Measurements from ENCODE around the gene GABRG3. TPM values are rescaled to one million over a fixed set of nuclear protein-coding genes. Genes with fewer than 3 reads are reported as not detected.

The GABRG3 gene
- polyA plus RNA-seq, 1 donor (not counting 4 experiments of a cell fraction or from before 2014, with no cell fraction given) = not detected

GRCh38 chr15:27249046-27249759 lies 278.2 kb downstream of the GABRG3 start:
- peaks cover 4% of the 10 kb centered on the region for H3K9me3 ChIP-seq (ENCODE audit: control insufficient read depth, low read depth, low read length)
- no peak for FAIRE-seq
- no peak overlapping the region for H3K9ac ChIP-seq (ENCODE audit: control insufficient read depth, extremely low read depth, insufficient read depth, low read length)
- no peaks in the 10 kb centered on the region for H3K4me1 ChIP-seq (ENCODE audit: control insufficient read depth, extremely low read depth, insufficient read depth, low read length)
- H3K27me3 ChIP-seq (ENCODE audit: control insufficient read depth, extremely low read depth, insufficient read depth, low read length) = no peaks in the 10 kb centered on the region
- H3K36me3 ChIP-seq (ENCODE audit: control insufficient read depth in 2 of 2, extremely low read depth in 1 of 2, insufficient read depth in 2 of 2, low read length in 2 of 2) = no peaks in the 10 kb centered on the region
- H3K4me3 ChIP-seq (ENCODE audit: control insufficient read depth in 2 of 3, extremely low read depth in 1 of 3, insufficient read depth in 2 of 3, low read depth in 1 of 3, low read length in 3 of 3) = no peak overlapping the region
- dilution Hi-C loops (cut with MboI; ENCODE audit: extremely low pct_ligation_motif_present, low sequenced_read_pairs) = no loop called here
- H3K27ac ChIP-seq (ENCODE audit: control insufficient read depth, insufficient read depth, low read length) = no peak overlapping the region
- H3K4me2 ChIP-seq (ENCODE audit: control insufficient read depth, extremely low read depth, insufficient read depth, low read depth, low read length) = no peak overlapping the region
- no peaks in the 10 kb centered on the region for H3K9me1 ChIP-seq (ENCODE audit: control insufficient read depth, extremely low read depth, insufficient read depth, low read length)
- no peak for TF ChIP-seq CTCF (optimal IDR thresholded peaks at IDR 0.05 in 1 of 3, IDR thresholded peaks at IDR 0.05 in 1 of 3, conservative IDR thresholded peaks at IDR 0.05 in 1 of 3; ENCODE audit: extremely low read depth in 1 of 3, insufficient read depth in 2 of 3, low read length in 3 of 3)
- no peak for DNase-seq (ENCODE audit: low read depth, low spot score)
- no peaks in the 10 kb centered on the region for H4K20me1 ChIP-seq (ENCODE audit: control insufficient read depth, extremely low read depth, insufficient read depth, low read length)
- H2AFZ ChIP-seq (ENCODE audit: control insufficient read depth, low read length) = no peak overlapping the region
- no peaks in the 10 kb centered on the region for H3K79me2 ChIP-seq (ENCODE audit: control insufficient read depth, insufficient read depth, low read length)

DNA sequence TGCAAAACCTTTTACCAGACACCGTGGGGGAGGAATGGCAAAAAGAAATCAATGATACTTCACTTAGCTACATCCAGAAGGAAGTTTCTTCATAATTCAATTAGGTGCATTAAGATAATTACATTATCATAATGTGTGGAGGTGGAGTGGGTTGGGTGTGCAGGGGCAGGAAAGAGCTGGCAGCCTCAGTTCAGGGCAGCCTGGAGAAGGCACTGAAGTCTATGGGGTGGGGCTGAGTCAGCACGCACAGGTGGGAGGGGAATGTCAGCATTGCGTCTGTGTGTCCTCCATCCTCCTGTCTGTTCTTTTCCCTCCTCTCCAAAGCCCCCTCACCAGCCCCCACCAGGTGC lies 278.8 kb downstream of the GABRG3 start:
- Histone ChIP-seq H3K4me2 (ENCODE audit: control insufficient read depth, extremely low read depth, insufficient read depth, low read depth, low read length) (no peak overlapping the region), H3K4me3 (ENCODE audit: control insufficient read depth in 2 of 3, extremely low read depth in 1 of 3, insufficient read depth in 2 of 3, low read depth in 1 of 3, low read length in 3 of 3) (no peak overlapping the region), H3K27me3 (ENCODE audit: control insufficient read depth, extremely low read depth, insufficient read depth, low read length) (no peaks in the 10 kb centered on the region), H3K9me1 (ENCODE audit: control insufficient read depth, extremely low read depth, insufficient read depth, low read length) (no peaks in the 10 kb centered on the region), H3K36me3 (ENCODE audit: control insufficient read depth in 2 of 2, extremely low read depth in 1 of 2, insufficient read depth in 2 of 2, low read length in 2 of 2) (no peaks in the 10 kb centered on the region), H2AFZ (ENCODE audit: control insufficient read depth, low read length) (no peak overlapping the region), H3K9me3 (ENCODE audit: control insufficient read depth, low read depth, low read length) (peaks cover 4% of the 10 kb centered on the region), H3K79me2 (ENCODE audit: control insufficient read depth, insufficient read depth, low read length) (no peaks in the 10 kb centered on the region), H4K20me1 (ENCODE audit: control insufficient read depth, extremely low read depth, insufficient read depth, low read length) (no peaks in the 10 kb centered on the region), H3K4me1 (ENCODE audit: control insufficient read depth, extremely low read depth, insufficient read depth, low read length) (no peaks in the 10 kb centered on the region), H3K27ac (ENCODE audit: control insufficient read depth, insufficient read depth, low read length) (no peak overlapping the region), H3K9ac (ENCODE audit: control insufficient read depth, extremely low read depth, insufficient read depth, low read length) (no peak overlapping the region)
- TF ChIP-seq EZH2 (IDR thresholded peaks at IDR 0.05; ENCODE audit: low read length) = no peak
- no peak for TF ChIP-seq CTCF (optimal IDR thresholded peaks at IDR 0.05 in 1 of 3, IDR thresholded peaks at IDR 0.05 in 1 of 3, conservative IDR thresholded peaks at IDR 0.05 in 1 of 3; ENCODE audit: extremely low read depth in 1 of 3, insufficient read depth in 2 of 3, low read length in 3 of 3)
- dilution Hi-C loops (cut with MboI; ENCODE audit: extremely low pct_ligation_motif_present, low sequenced_read_pairs) = no loop called here
- DNase-seq (ENCODE audit: low read depth, low spot score) (no peak), FAIRE-seq (no peak)
